ENCODE data around the gene PPP1R37.
"Not testable (repeated sequence)": the region's sequence is repeated elsewhere in the genome, so short reads cannot be mapped to it uniquely, and the experiment has no call there.

The PPP1R37 gene

GRCh38 chr19:45095496-45096413 is 2.8 kb downstream of the PPP1R37 start:
- DNase-seq (ENCODE audit: low spot score): no peak

GRCh38 chr19:45096700-45097099 is 3.7 kb downstream of the PPP1R37 start:
- no peak for DNase-seq (ENCODE audit: low spot score)

- DNase-seq (ENCODE audit: low spot score): no peak
Measured at GRCh38 chr19:45097450-45097775, 4.4 kb downstream of the PPP1R37 start.

GRCh38 chr19:45097776-45098520 is 5.0 kb downstream of the PPP1R37 start:
- peak; percentile 98 for DNase-seq (ENCODE audit: low spot score)

GRCh38 chr19:45098521-45099466 is 5.8 kb downstream of the PPP1R37 start:
- DNase-seq (ENCODE audit: low spot score): no peak

- no peak for DNase-seq (ENCODE audit: low spot score)
Measured at GRCh38 chr19:45099467-45100191, 6.7 kb downstream of the PPP1R37 start.

GRCh38 chr19:45100201-45100600 is 7.2 kb downstream of the PPP1R37 start:
- DNase-seq (ENCODE audit: low spot score): no peak

- DNase-seq (ENCODE audit: low spot score): no peak
Measured at GRCh38 chr19:45100846-45101252, 7.9 kb downstream of the PPP1R37 start.

GRCh38 chr19:45101806-45102205 is 8.8 kb downstream of the PPP1R37 start:
- no peak for DNase-seq (ENCODE audit: low spot score)

- no peak for DNase-seq (ENCODE audit: low spot score)
Measured at GRCh38 chr19:45102481-45102880, 9.5 kb downstream of the PPP1R37 start.

- DNase-seq (ENCODE audit: low spot score): peak; percentile 75
Measured at GRCh38 chr19:45103156-45103507, 10.2 kb downstream of the PPP1R37 start.

- DNase-seq (ENCODE audit: low spot score): no peak
Measured at GRCh38 chr19:45103508-45104319, 10.7 kb downstream of the PPP1R37 start.

GRCh38 chr19:45104658-45105349 is 11.8 kb downstream of the PPP1R37 start:
- no peak for DNase-seq (ENCODE audit: low spot score)

- not testable (repeated sequence) for DNase-seq (ENCODE audit: low spot score)
Measured at GRCh38 chr19:45106363-45106762, 13.4 kb downstream of the PPP1R37 start.

GRCh38 chr19:45107621-45108150 is 14.7 kb downstream of the PPP1R37 start:
- no peak for DNase-seq (ENCODE audit: low spot score)

- DNase-seq (ENCODE audit: low spot score): no peak
Measured at GRCh38 chr19:45110851-45111266, 17.9 kb downstream of the PPP1R37 start.

GRCh38 chr19:45112111-45112827 is 19.3 kb downstream of the PPP1R37 start:
- no peak for DNase-seq (ENCODE audit: low spot score)

- DNase-seq (ENCODE audit: low spot score): no peak
Measured at GRCh38 chr19:45113628-45114027, 20.6 kb downstream of the PPP1R37 start.

GRCh38 chr19:45114116-45114515 is 21.1 kb downstream of the PPP1R37 start:
- no peak for DNase-seq (ENCODE audit: low spot score)
